Esophagus muscularis mucosa (tissue), 3 donors: ENCODE results near the gene ZXDC.

ENCODE experiments used
- POLR2A ChIP-seq: fragments of 450-650 bp; IDR thresholded peaks from one replicate; pipeline ENCODE4 v1.6.1; 2017; ENCODE audit warnings: antibody characterized with exemption, moderate library complexity, mild to moderate bottlenecking, low read depth
- TF ChIP-seq, protein P1 (sequence below), 3 experiments: fragments of 200-600 bp in 2 of 3; fragments of 450-650 bp in 1 of 3; sonication (generic) in 2 of 3; IDR thresholded peaks; one replicate each; pipeline ENCODE4 v1.5.1; 2017 to 2019; ENCODE audit warnings: antibody characterized with exemption in 3 of 3, mild to moderate bottlenecking in 2 of 3, moderate library complexity in 1 of 3

DNA sequence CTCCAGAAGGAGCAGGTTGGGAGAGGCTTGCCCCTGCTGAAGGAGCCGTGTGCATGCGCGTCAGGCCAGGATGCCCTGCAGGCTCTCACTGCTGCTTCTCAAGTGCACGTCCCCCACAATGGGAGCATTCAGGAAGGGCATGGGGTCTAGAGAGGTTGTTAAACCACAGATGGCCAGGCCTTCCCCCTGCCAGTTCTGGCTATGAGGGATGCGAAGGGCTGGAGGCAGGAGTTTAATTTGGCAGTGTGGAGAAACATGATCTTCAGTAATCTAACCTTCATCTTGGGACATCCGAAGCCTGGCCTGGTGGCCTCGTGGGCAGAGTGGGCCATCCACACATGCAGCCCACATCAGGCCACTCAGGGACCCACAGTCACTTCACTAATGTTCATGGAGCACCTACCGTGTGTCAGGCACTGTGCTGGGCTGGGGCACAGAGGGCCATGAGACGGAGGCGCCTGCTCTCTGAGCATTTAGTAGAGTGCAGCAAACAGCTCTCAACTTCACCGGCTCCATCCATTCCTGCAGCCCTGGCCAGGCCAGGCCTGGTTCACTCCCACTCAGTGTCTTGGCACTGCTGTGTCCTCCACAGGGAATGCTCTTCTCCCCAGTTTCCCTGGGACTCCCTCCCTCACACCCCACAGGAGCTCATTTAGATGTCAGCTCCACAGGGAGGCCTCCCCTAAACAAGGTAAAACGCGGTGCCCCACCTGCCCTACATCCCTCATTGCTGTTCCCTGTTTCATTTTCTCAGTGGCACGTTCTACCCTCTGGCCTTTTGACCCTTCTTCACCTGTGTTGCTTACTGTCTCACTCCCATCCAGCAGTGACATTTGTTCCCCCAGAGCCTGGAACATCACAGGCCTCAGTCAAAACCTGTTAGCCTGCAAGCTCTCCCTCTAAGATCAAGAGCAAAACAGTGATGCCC, 77.0 kb downstream of the ZXDC start:
- TF ChIP-seq, protein P1, sequence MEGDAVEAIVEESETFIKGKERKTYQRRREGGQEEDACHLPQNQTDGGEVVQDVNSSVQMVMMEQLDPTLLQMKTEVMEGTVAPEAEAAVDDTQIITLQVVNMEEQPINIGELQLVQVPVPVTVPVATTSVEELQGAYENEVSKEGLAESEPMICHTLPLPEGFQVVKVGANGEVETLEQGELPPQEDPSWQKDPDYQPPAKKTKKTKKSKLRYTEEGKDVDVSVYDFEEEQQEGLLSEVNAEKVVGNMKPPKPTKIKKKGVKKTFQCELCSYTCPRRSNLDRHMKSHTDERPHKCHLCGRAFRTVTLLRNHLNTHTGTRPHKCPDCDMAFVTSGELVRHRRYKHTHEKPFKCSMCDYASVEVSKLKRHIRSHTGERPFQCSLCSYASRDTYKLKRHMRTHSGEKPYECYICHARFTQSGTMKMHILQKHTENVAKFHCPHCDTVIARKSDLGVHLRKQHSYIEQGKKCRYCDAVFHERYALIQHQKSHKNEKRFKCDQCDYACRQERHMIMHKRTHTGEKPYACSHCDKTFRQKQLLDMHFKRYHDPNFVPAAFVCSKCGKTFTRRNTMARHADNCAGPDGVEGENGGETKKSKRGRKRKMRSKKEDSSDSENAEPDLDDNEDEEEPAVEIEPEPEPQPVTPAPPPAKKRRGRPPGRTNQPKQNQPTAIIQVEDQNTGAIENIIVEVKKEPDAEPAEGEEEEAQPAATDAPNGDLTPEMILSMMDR (IDR thresholded peaks at IDR 0.05) = no peak
- no peak for TF ChIP-seq POLR2A
